CD4-positive, alpha-beta T cell treated with Interleukin-4 for 1 hour (primary cell): ENCODE measurements around the gene TMEM260.

Source experiments
- DNase-seq, 2 donors: peaks; one replicate each; pipeline ENCODE4 v3.0.0-alpha.2; 2020 to 2022

The TMEM260 gene

DNA sequence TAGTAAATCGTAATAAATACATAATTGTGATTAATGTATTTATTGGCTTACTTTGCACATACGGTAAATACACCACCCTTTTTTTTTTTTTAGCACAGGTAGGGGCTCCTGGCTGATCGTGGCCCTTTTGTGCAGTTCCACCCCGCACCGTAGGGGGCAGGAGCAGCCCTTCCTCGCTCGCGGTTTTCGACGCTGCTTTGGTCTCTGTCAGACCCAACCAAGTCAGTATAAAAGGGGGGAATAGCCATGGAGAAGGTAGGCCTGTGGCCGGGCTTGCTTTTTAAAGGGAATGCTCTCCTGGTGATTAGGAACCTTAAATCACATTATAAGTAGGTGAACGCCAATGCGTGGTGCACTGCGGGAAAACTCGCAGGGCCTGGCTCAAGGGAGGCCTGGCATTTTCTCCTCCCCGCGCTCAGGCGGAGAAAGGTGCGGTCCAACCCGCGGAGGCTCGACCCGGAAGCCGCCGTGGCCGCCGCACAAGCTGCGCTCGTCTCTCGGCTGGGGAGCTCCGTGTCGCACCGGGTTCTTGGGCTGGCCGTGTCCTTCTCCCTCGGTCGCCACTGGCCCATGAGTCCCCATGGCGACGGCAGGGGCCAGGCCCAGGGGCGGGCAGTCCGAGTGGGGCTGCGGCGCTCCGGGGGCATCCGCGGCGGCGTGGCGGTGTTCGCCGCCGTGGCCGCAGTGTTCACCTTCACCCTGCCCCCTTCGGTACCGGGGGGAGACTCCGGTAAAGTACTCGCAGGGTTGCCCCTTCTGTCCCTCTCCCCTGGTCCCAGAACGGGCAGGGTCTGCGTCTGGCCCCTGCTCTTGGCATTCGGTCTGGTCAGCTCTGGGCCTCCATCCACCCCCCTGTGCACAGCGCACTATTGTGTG is at the start of gene TMEM260:
Gene TMEM260 (plus strand): TSS at position 454 of the 876 bp plus-strand sequence. CDS start 117 bp downstream, at position 571.
- DNase-seq: peak; percentile 91 to 94

DNA sequence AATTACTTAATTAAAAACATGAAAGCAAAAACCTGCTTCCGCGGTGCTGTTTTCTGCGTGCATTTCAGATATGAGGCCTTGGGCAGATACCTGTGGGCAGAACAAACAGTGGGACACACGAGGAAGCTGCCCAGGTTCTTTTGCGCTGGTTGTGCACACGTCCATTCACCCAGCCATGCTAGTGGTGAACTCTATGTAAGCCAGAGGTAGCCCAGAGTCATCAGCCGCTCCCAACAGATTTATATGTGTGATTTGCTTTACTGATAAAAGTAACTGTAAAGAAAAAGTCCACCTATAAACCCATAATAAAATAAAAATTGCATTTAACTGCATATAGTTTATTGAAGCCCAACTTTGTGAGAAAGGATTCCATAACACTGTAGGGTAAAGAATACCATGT is 47.1 kb upstream of the TMEM260 start:
- DNase-seq: no peak

GRCh38 chr14:56534656-56535055 is 44.9 kb upstream of the TMEM260 start:
- DNase-seq: no peak

- DNase-seq: no peak
Observed at GRCh38 chr14:56539862-56540261, 39.7 kb upstream of the TMEM260 start.

GRCh38 chr14:56543436-56543835 is 36.2 kb upstream of the TMEM260 start:
- DNase-seq: no peak

- no peak for DNase-seq
Observed at GRCh38 chr14:56549721-56550120, 29.9 kb upstream of the TMEM260 start.

DNA sequence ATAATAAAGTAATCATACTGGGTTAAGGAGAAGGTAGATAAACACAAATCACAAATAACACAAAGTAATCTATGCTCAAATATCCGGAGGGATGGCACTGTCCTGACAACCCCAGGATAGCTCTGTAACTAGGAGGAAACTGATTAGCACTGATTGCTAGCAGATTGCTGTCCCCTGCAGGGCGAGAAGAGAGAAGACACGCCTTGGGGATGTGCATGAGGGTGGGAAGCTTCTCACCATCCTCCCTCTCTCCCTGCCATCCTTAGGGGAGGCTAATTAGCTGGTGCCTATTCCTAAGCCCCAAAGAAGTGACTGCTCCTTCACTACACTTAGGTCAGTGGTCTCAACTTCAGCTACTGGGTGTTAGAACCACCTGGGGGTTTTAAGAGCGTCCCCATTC is 27.0 kb upstream of the TMEM260 start:
- DNase-seq: no peak

GRCh38 chr14:56554301-56554700 is 25.3 kb upstream of the TMEM260 start:
- DNase-seq: no peak

GRCh38 chr14:56555921-56556570 is 23.6 kb upstream of the TMEM260 start:
- DNase-seq: no peak

DNA sequence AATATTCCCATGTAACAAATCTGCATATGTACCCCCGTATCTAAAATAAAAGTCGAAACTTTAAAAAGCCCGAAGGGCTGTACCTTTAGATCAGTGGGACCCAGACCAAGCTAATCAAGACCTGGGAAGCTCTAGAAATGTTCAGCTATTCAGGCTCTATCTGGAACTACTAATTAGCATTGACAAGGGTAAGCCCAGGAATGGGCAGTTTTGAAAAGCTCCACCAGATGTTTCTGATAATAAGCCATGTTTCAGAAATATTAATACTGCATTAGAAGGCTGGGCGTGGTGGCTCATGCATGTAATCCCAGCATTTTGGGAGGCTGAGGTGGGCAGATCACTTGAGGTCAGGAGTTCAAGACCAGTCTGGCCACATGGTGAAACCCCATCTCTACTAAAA is 20.4 kb upstream of the TMEM260 start:
- no peak for DNase-seq

- DNase-seq: no peak
Observed at GRCh38 chr14:56561606-56562005, 18.0 kb upstream of the TMEM260 start.

- DNase-seq: no peak
Observed at GRCh38 chr14:56562883-56563282, 16.7 kb upstream of the TMEM260 start.

- DNase-seq: no peak
Observed at GRCh38 chr14:56569174-56569573, 10.4 kb upstream of the TMEM260 start.

DNA sequence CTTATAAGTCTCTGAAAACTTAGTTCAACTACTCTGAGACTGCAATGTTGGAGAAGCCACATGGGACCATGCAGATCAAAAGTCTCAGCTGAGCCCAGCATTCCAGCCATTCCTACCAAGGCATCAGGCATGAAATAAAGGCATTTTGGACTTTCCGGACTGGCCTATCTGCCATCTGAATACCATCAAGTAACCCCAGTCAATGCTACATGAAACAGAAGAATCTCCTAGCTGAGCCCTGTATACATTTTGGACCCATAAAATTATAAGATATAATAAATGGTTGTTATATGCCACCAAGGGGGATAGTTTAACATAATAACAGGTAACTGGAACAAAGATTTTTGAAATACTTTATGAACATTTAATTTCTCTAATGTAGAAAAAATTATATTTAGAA is 9.3 kb upstream of the TMEM260 start:
- DNase-seq: no peak

GRCh38 chr14:56580221-56580711 is 668 bp downstream of the TMEM260 start:
- DNase-seq: no peak

GRCh38 chr14:56581041-56581727 is 1.6 kb downstream of the TMEM260 start:
- no peak for DNase-seq

GRCh38 chr14:56585461-56586084 is 6.0 kb downstream of the TMEM260 start:
- DNase-seq: no peak

DNA sequence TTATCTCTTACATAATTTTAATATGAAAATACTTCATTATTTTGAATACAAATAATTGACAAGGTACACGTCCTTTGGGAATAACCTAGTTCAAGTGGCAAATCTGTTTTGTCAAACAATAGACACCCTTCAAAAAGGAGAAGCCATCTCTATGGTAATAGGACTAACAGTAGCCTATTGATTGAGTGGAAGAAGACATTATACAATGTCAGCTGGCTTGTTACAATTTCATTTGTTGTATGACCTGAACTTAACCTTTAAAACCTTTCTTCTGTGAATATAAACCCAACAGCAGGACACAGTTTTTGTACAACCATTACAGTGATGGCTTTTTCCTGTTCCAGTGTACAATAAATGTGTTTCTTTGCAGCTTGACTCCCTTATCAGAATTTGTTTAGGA is 8.1 kb downstream of the TMEM260 start:
- no peak for DNase-seq

DNA sequence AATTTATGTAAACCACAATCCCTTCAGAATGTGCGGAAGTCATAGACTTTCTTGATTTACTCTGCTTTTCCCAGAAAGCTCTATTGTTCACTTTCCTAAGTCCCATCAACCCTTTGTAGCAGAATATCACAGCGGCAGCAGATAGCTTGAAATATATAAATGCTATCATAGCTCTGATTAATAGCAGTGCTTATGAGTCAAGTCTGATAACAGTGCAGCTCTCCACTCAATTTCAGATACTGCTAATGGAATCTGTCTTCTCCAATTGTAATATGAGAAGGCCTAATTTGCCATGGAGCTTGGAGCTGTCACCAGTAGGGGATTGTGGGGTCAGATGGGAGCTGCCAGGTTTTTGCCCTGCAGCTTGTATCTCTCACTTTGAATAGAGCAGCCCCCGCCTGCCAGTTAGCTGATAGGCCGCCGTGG is 10.9 kb downstream of the TMEM260 start:
- no peak for DNase-seq

GRCh38 chr14:56592746-56593544 is 13.3 kb downstream of the TMEM260 start:
- no peak for DNase-seq

GRCh38 chr14:56594428-56594827 is 14.8 kb downstream of the TMEM260 start:
- DNase-seq: no peak

DNA sequence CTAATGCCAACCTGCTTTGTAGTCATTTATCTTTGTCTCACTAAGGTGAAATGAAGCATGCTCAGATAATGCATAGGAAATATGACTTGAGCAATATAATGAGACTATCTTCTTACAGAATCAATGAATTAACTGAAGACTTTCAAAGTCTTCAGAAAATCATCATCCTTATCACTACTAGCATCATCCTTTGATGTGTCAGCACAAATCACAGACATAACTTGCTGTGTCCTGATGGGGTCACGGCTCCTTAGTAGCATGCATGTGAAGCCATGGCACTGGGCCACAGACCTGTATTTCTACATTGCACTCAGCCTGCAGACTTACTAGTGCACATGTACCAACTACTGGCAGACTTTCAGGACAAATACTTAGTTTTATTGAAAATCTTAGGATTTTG is 18.9 kb downstream of the TMEM260 start:
- DNase-seq: no peak
